ENCODE data around the gene CALML3.

CALML3 gene

GRCh38 chr10:5507649-5508131 is 17.1 kb upstream of the CALML3 start:
- Histone ChIP-seq H3K27ac (ENCODE audit: low read length, poor library complexity, severe bottlenecking) (no peak overlapping the region), H3K4me2 (ENCODE audit: low read length, poor library complexity, severe bottlenecking) (no peak overlapping the region), H3K36me3 (ENCODE audit: control insufficient read depth in 1 of 2, insufficient read depth in 2 of 2, low read depth in 1 of 2, low read length in 2 of 2) (peaks cover 0 to 3% of the 10 kb centered on the region in 2 experiments), H2BK120ac (ENCODE audit: low read depth, low read length) (no peak overlapping the region), H3K18ac (ENCODE audit: low read depth in 1 of 2, low read length in 2 of 2) (no peak overlapping the region), H2BK15ac (ENCODE audit: low read depth, poor library complexity, severe bottlenecking) (no peak overlapping the region), H2BK5ac (ENCODE audit: low read depth, low read length, poor library complexity, severe bottlenecking) (no peak overlapping the region), H3K23ac (ENCODE audit: low read length in 2 of 2) (no peak overlapping the region), H3K4ac (ENCODE audit: low read depth in 1 of 2, low read length in 2 of 2) (no peak overlapping the region), H3K9me3 (ENCODE audit: control insufficient read depth, low read length) (no peaks in the 10 kb centered on the region), H2AFZ (ENCODE audit: low read depth, low read length) (no peak overlapping the region), H3K27me3 (ENCODE audit: control insufficient read depth in 1 of 2, insufficient read depth in 1 of 2, low read length in 2 of 2) (peaks cover 25 to 36% of the 10 kb centered on the region in 2 experiments), H3K14ac (ENCODE audit: low read length in 2 of 2) (no peak overlapping the region), H3K9ac (ENCODE audit: low read length) (no peak overlapping the region), H3K4me1 (ENCODE audit: control insufficient read depth, insufficient read depth, low read depth, low read length) (peaks cover 5% of the 10 kb centered on the region), H3K4me3 (ENCODE audit: insufficient read depth in 1 of 2, low read depth in 1 of 2, low read length in 2 of 2) (no peak overlapping the region), H2BK12ac (ENCODE audit: low read length in 2 of 2) (no peak overlapping the region), H3K79me1 (replicated peaks; ENCODE audit: low read length, poor library complexity, severe bottlenecking) (no peaks in the 10 kb centered on the region), H4K91ac (ENCODE audit: low read length) (peak overlapping the region; percentile 29), H4K8ac (ENCODE audit: low read length) (peak overlapping the region; percentile 48), H2AK5ac (ENCODE audit: low read length, severe bottlenecking) (no peak overlapping the region)
- DNase-seq, result no peak
- 86% methylated on average over 14 of the region's 14 CpGs for WGBS

GRCh38 chr10:5508161-5508604 is 16.6 kb upstream of the CALML3 start:
- no peak overlapping the region for H2BK120ac ChIP-seq (ENCODE audit: low read depth, low read length)
- H2BK12ac ChIP-seq (ENCODE audit: low read length in 2 of 2), result no peak overlapping the region
- 95% methylated on average over 18 of the region's 18 CpGs for WGBS
- H3K4me2 ChIP-seq (ENCODE audit: low read length, poor library complexity, severe bottlenecking), result no peak overlapping the region
- DNase-seq, result no peak
- no peak overlapping the region for H3K9ac ChIP-seq (ENCODE audit: low read length)
- no peak overlapping the region for H4K91ac ChIP-seq (ENCODE audit: low read length)
- no peak overlapping the region for H2AK5ac ChIP-seq (ENCODE audit: low read length, severe bottlenecking)
- H3K23ac ChIP-seq (ENCODE audit: low read length in 2 of 2), result no peak overlapping the region
- H3K27me3 ChIP-seq (ENCODE audit: control insufficient read depth in 1 of 2, insufficient read depth in 1 of 2, low read length in 2 of 2), result peaks cover 20 to 37% of the 10 kb centered on the region in 2 experiments
- H3K9me3 ChIP-seq (ENCODE audit: control insufficient read depth, low read length), result no peaks in the 10 kb centered on the region
- no peak overlapping the region for H3K18ac ChIP-seq (ENCODE audit: low read depth in 1 of 2, low read length in 2 of 2)
- H3K14ac ChIP-seq (ENCODE audit: low read length in 2 of 2), result no peak overlapping the region
- H2AFZ ChIP-seq (ENCODE audit: low read depth, low read length), result no peak overlapping the region
- no peak overlapping the region for H3K4me3 ChIP-seq (ENCODE audit: insufficient read depth in 1 of 2, low read depth in 1 of 2, low read length in 2 of 2)
- H4K8ac ChIP-seq (ENCODE audit: low read length), result no peak overlapping the region
- peaks cover 0 to 3% of the 10 kb centered on the region in 2 experiments for H3K36me3 ChIP-seq (ENCODE audit: control insufficient read depth in 1 of 2, insufficient read depth in 2 of 2, low read depth in 1 of 2, low read length in 2 of 2)
- H2BK5ac ChIP-seq (ENCODE audit: low read depth, low read length, poor library complexity, severe bottlenecking), result no peak overlapping the region
- H3K27ac ChIP-seq (ENCODE audit: low read length, poor library complexity, severe bottlenecking), result no peak overlapping the region
- no peak overlapping the region for H2BK15ac ChIP-seq (ENCODE audit: low read depth, poor library complexity, severe bottlenecking)
- no peak overlapping the region for H3K4ac ChIP-seq (ENCODE audit: low read depth in 1 of 2, low read length in 2 of 2)
- no peaks in the 10 kb centered on the region for H3K79me1 ChIP-seq (replicated peaks; ENCODE audit: low read length, poor library complexity, severe bottlenecking)
- peaks cover 5% of the 10 kb centered on the region for H3K4me1 ChIP-seq (ENCODE audit: control insufficient read depth, insufficient read depth, low read depth, low read length)

- H3K36me3 ChIP-seq (ENCODE audit: control insufficient read depth in 1 of 2, insufficient read depth in 2 of 2, low read depth in 1 of 2, low read length in 2 of 2), result peaks cover 0 to 3% of the 10 kb centered on the region in 2 experiments
These were observed 16.0 kb upstream of the CALML3 start for GRCh38 chr10:5508786-5509185.

GRCh38 chr10:5509236-5509635 is 15.5 kb upstream of the CALML3 start:
- no peak overlapping the region for H3K23ac ChIP-seq (ENCODE audit: low read length in 2 of 2)
- H2BK5ac ChIP-seq (ENCODE audit: low read depth, low read length, poor library complexity, severe bottlenecking), result no peak overlapping the region
- no peak overlapping the region for H3K18ac ChIP-seq (ENCODE audit: low read depth in 1 of 2, low read length in 2 of 2)
- H3K4me1 ChIP-seq (ENCODE audit: control insufficient read depth, insufficient read depth, low read depth, low read length), result peaks cover 2% of the 10 kb centered on the region
- H2BK12ac ChIP-seq (ENCODE audit: low read length in 2 of 2), result no peak overlapping the region
- H3K27me3 ChIP-seq (ENCODE audit: control insufficient read depth in 1 of 2, insufficient read depth in 1 of 2, low read length in 2 of 2), result peaks cover 11 to 41% of the 10 kb centered on the region in 2 experiments
- H3K36me3 ChIP-seq (ENCODE audit: control insufficient read depth in 1 of 2, insufficient read depth in 2 of 2, low read depth in 1 of 2, low read length in 2 of 2), result peaks cover 0 to 3% of the 10 kb centered on the region in 2 experiments
- no peak overlapping the region for H3K27ac ChIP-seq (ENCODE audit: low read length, poor library complexity, severe bottlenecking)
- no peak overlapping the region for H2AFZ ChIP-seq (ENCODE audit: low read depth, low read length)
- no peak overlapping the region for H3K9ac ChIP-seq (ENCODE audit: low read length)
- no peaks in the 10 kb centered on the region for H3K9me3 ChIP-seq (ENCODE audit: control insufficient read depth, low read length)
- no peak overlapping the region for H3K4ac ChIP-seq (ENCODE audit: low read depth in 1 of 2, low read length in 2 of 2)
- H2AK5ac ChIP-seq (ENCODE audit: low read length, severe bottlenecking), result no peak overlapping the region
- no peak overlapping the region for H2BK15ac ChIP-seq (ENCODE audit: low read depth, poor library complexity, severe bottlenecking)
- H2BK120ac ChIP-seq (ENCODE audit: low read depth, low read length), result no peak overlapping the region
- WGBS, result 98% methylated on average over 7 of the region's 9 CpGs
- no peak overlapping the region for H4K8ac ChIP-seq (ENCODE audit: low read length)
- H3K14ac ChIP-seq (ENCODE audit: low read length in 2 of 2), result no peak overlapping the region
- H3K79me1 ChIP-seq (replicated peaks; ENCODE audit: low read length, poor library complexity, severe bottlenecking), result no peaks in the 10 kb centered on the region
- no peak overlapping the region for H3K4me3 ChIP-seq (ENCODE audit: insufficient read depth in 1 of 2, low read depth in 1 of 2, low read length in 2 of 2)
- no peak for DNase-seq
- H4K91ac ChIP-seq (ENCODE audit: low read length), result no peak overlapping the region
- no peak overlapping the region for H3K4me2 ChIP-seq (ENCODE audit: low read length, poor library complexity, severe bottlenecking)

More at GRCh38 chr10:5508786-5509185, 16.0 kb upstream of the CALML3 start:
- Histone ChIP-seq H3K4me3 (ENCODE audit: insufficient read depth in 1 of 2, low read depth in 1 of 2, low read length in 2 of 2) (no peak overlapping the region), H3K4ac (ENCODE audit: low read depth in 1 of 2, low read length in 2 of 2) (no peak overlapping the region), H3K14ac (ENCODE audit: low read length in 2 of 2) (no peak overlapping the region), H2AK5ac (ENCODE audit: low read length, severe bottlenecking) (no peak overlapping the region), H2BK12ac (ENCODE audit: low read length in 2 of 2) (peak overlapping the region in 1 of 2 experiments; percentile 56), H3K23ac (ENCODE audit: low read length in 2 of 2) (no peak overlapping the region), H3K18ac (ENCODE audit: low read depth in 1 of 2, low read length in 2 of 2) (no peak overlapping the region), H2BK5ac (ENCODE audit: low read depth, low read length, poor library complexity, severe bottlenecking) (no peak overlapping the region), H3K9me3 (ENCODE audit: control insufficient read depth, low read length) (no peaks in the 10 kb centered on the region), H4K91ac (ENCODE audit: low read length) (no peak overlapping the region), H3K27me3 (ENCODE audit: control insufficient read depth in 1 of 2, insufficient read depth in 1 of 2, low read length in 2 of 2) (peaks cover 14 to 42% of the 10 kb centered on the region in 2 experiments), H2BK15ac (ENCODE audit: low read depth, poor library complexity, severe bottlenecking) (no peak overlapping the region), H3K79me1 (replicated peaks; ENCODE audit: low read length, poor library complexity, severe bottlenecking) (no peaks in the 10 kb centered on the region), H3K4me2 (ENCODE audit: low read length, poor library complexity, severe bottlenecking) (no peak overlapping the region), H3K4me1 (ENCODE audit: control insufficient read depth, insufficient read depth, low read depth, low read length) (peaks cover 5% of the 10 kb centered on the region), H3K9ac (ENCODE audit: low read length) (no peak overlapping the region), H2AFZ (ENCODE audit: low read depth, low read length) (no peak overlapping the region), H4K8ac (ENCODE audit: low read length) (no peak overlapping the region), H2BK120ac (ENCODE audit: low read depth, low read length) (no peak overlapping the region), H3K27ac (ENCODE audit: low read length, poor library complexity, severe bottlenecking) (no peak overlapping the region)
- DNase-seq, result no peak
- WGBS, result 92% methylated on average over 6 of the region's 6 CpGs

Data from mesenchymal stem cell (in vitro differentiated cells and primary cell).